Measurements from ENCODE around the gene WNT7B. TPM values are rescaled to one million over a fixed set of nuclear protein-coding genes. Genes with fewer than 3 reads are reported as not detected.

The WNT7B gene
- total RNA-seq, 6 donors from 2014 or later, result 5.2 to 15.6 (median 8.8) TPM

- Histone ChIP-seq H3K36me3 (no peaks in the 10 kb centered on the region), H3K4me1 (peaks cover 0 to 4% (median 0%) of the 10 kb centered on the region in 4 donors), H3K4me3 (no peak overlapping the region), H3K27ac (no peak overlapping the region), H3K9me3 (no peaks in the 10 kb centered on the region), H3K27me3 (peaks cover 0 to 6% (median 2%) of the 10 kb centered on the region in 4 donors)
- DNase-seq (no peak), ATAC-seq (ENCODE audit: low FRiP score in 2 of 2) (no peak)
- 94% methylated on average over 15 to 27 of the region's 27 CpGs for WGBS, 2 donors
- TF ChIP-seq POLR2A (IDR thresholded peaks at IDR 0.05) (no peak), EP300 (IDR thresholded peaks at IDR 0.05) (no peak), POLR2AphosphoS5 (IDR thresholded peaks at IDR 0.05) (no peak)
- TF ChIP-seq, protein P1, sequence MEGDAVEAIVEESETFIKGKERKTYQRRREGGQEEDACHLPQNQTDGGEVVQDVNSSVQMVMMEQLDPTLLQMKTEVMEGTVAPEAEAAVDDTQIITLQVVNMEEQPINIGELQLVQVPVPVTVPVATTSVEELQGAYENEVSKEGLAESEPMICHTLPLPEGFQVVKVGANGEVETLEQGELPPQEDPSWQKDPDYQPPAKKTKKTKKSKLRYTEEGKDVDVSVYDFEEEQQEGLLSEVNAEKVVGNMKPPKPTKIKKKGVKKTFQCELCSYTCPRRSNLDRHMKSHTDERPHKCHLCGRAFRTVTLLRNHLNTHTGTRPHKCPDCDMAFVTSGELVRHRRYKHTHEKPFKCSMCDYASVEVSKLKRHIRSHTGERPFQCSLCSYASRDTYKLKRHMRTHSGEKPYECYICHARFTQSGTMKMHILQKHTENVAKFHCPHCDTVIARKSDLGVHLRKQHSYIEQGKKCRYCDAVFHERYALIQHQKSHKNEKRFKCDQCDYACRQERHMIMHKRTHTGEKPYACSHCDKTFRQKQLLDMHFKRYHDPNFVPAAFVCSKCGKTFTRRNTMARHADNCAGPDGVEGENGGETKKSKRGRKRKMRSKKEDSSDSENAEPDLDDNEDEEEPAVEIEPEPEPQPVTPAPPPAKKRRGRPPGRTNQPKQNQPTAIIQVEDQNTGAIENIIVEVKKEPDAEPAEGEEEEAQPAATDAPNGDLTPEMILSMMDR (IDR thresholded peaks at IDR 0.05), result no peak
These were observed 88.5 kb downstream of the WNT7B start for GRCh38 chr22:45888221-45889092.

DNA sequence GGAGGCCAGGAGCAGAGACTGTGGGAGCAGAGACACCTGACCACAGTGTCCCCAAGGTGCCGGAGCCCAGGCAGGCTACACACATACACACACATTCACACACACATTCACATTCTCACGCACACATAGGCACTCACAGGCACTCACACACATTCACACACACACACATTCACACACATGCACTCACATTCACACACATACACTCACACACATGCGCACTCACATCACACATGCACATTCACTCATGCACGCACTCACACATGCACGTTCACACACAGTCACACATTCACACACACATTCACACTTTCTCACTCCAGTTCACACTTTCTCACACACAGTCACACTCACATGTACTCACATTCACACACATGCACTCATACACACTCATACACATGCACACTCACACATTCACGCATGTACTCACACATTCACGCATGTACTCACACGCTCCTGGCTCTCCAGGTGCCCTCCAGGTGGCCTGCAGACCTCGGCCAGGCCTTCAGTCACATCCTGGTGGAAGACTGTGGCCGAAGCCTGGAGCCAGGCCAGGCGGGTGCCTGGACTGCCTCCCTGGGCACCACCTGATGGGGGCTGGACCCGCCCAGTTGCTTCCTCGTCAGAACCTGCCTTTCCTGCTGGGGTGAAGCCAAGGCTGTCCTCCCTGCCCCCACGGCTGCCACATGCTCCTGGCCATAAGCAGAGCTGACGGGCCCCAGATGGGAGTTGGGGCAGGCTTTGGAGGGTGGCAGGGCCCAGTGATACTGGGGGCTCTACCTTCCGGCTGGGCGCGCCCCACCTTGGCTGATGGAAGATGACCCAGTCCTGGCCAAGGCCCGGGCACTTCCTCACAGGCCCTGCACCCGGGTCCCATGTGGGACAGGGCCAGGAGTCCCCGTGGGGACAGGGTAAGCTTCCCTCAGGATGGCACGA lies 89.5 kb downstream of the WNT7B start:
- Histone ChIP-seq H3K4me1 (peaks cover 0 to 4% (median 0%) of the 10 kb centered on the region in 4 donors), H3K4me3 (no peak overlapping the region), H3K27me3 (peaks cover 0 to 6% (median 2%) of the 10 kb centered on the region in 4 donors), H3K36me3 (no peaks in the 10 kb centered on the region), H3K27ac (no peak overlapping the region), H3K9me3 (no peaks in the 10 kb centered on the region)
- ATAC-seq (ENCODE audit: low FRiP score in 2 of 2) (peak in 1 of 2 donors; percentile 12), DNase-seq (peak; percentile 80 to 83)
- 74 to 84% methylated on average over 9 to 21 of the region's 22 CpGs for WGBS, 2 donors
- TF ChIP-seq EP300 (IDR thresholded peaks at IDR 0.05) (no peak), POLR2A (IDR thresholded peaks at IDR 0.05) (no peak), POLR2AphosphoS5 (IDR thresholded peaks at IDR 0.05) (no peak)
- TF ChIP-seq, protein P1 (IDR thresholded peaks at IDR 0.05), result no peak

DNA sequence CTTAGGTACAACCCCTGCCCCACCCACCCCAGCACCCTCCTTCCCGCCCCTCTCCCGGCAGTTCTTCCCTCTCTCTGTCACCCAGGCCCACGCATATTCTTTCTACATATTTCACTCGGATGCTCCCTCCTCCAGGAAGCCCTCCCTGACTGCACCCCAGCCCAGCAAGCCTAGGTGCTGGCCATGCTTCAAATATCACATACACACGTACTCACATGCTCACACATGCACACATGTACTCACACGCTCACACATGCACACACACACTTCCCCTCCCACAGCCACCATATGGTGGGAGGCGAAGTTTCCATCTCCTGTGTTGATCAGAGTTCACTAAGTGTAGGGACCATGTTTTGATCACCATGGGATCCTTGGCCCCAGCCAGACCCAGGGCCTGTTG lies 90.4 kb downstream of the WNT7B start:
- H3K4me3 ChIP-seq, result no peak overlapping the region
- no peak for ATAC-seq (ENCODE audit: low FRiP score in 2 of 2)
- TF ChIP-seq, protein P1 (IDR thresholded peaks at IDR 0.05), result no peak
- TF ChIP-seq POLR2A (IDR thresholded peaks at IDR 0.05), result no peak
- no peak for TF ChIP-seq EP300 (IDR thresholded peaks at IDR 0.05)
- TF ChIP-seq POLR2AphosphoS5 (IDR thresholded peaks at IDR 0.05), result no peak
- 91 to 95% methylated on average over 7 of the region's 7 CpGs for WGBS, 2 donors
- H3K27me3 ChIP-seq, result peaks cover 0 to 6% (median 2%) of the 10 kb centered on the region in 4 donors
- H3K9me3 ChIP-seq, result no peaks in the 10 kb centered on the region
- H3K36me3 ChIP-seq, result no peaks in the 10 kb centered on the region
- DNase-seq, result no peak
- peaks cover 0 to 4% (median 0%) of the 10 kb centered on the region in 4 donors for H3K4me1 ChIP-seq
- H3K27ac ChIP-seq, result no peak overlapping the region

DNA sequence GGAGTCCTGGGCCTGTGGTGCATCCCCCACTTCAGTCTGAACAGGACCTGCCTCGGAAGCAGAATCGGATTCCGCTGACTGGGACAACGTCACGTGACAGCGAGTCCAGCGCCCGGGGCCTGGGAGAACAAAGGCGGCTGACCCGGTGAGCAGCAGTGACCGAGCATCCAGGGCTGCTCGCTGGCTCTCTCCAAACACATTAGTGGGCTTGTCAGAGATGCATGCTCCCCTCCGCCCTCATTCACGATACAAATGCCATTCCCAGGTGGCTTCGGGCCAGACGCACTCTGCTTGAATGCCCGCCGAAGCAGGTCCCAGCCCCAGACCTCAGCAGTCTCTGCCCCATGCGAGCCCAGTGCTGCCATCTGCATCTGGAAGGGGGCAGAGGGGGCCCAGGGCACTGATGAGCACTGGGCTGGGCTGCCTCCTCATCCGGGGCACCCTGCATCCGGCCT lies 91.0 kb downstream of the WNT7B start:
- peaks cover 0 to 7% (median 3%) of the 10 kb centered on the region in 4 donors for H3K27me3 ChIP-seq
- no peak overlapping the region for H3K27ac ChIP-seq
- DNase-seq, result peak in 1 of 2 donors; percentile 72
- no peak overlapping the region for H3K4me3 ChIP-seq
- TF ChIP-seq, protein P1 (IDR thresholded peaks at IDR 0.05), result no peak
- no peak for TF ChIP-seq EP300 (IDR thresholded peaks at IDR 0.05)
- no peak for TF ChIP-seq POLR2A (IDR thresholded peaks at IDR 0.05)
- no peak for TF ChIP-seq POLR2AphosphoS5 (IDR thresholded peaks at IDR 0.05)
- no peak for ATAC-seq (ENCODE audit: low FRiP score in 2 of 2)
- H3K4me1 ChIP-seq, result peaks cover 0 to 7% (median under 1%) of the 10 kb centered on the region in 4 donors
- H3K36me3 ChIP-seq, result no peaks in the 10 kb centered on the region
- no peaks in the 10 kb centered on the region for H3K9me3 ChIP-seq
- WGBS, 2 donors, result 69 to 81% methylated on average over 11 to 15 of the region's 21 CpGs
